GM12892 (cell line): Measurements from ENCODE around the gene DUOX2.

Source experiments
- POLR2A ChIP-seq: IDR thresholded peaks from 2 replicates; pipeline ENCODE4 v1.6.1; 2011; ENCODE audit warnings: low read depth, low read length, control low read depth
- POLR2AphosphoS5 ChIP-seq: IDR thresholded peaks from 2 replicates; pipeline ENCODE4 v1.6.1; 2011; ENCODE audit warnings: low read depth, low read length, control low read depth
- TAF1 ChIP-seq: IDR thresholded peaks from 2 replicates; pipeline ENCODE4 v1.6.1; 2011; ENCODE audit warnings: low read depth, mild to moderate bottlenecking, control low read depth, low read length, borderline replicate concordance

DNA sequence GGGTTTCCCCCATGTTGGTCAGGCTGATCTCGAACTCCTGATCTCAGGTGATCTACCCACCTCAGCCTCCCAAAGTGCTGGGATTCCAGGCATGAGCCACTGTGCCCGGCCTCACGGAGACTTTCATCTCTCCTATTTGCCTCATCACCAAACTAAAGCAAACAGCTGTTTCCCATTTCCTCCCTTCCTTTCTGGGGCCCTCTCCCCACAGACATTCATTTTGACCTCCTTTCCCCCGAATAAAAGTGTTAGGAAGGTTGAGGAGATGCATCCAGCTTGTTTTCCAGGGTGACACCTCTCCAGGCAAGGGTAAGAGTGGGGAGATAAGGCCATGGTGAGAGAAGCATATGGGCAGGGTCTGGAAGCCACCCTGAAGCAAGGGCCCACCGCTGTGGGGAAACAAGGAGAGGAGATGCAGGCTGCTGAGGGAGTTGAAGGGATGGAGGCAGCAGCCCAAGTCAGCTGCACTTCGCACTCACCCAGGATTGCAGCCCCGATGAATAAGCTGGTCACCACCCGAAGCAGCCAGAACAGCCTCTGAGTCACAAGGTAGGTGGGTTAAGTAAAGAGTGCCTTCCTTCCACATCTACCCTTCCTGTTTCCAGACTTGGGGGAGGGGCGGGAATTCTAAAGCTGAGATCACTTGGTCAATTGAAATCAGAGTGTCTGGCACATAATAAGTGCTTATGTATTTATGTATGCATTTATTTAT lies 7.9 kb upstream of the DUOX2 start:
- TF ChIP-seq POLR2AphosphoS5 (no peak), POLR2A (no peak), TAF1 (no peak)
